Fibroblast of lung (primary cell): Measurements from ENCODE around the gene ABCA2. TPM values are rescaled to one million over a fixed set of nuclear protein-coding genes. Genes with fewer than 3 reads are reported as not detected.

Experiments
- DNase-seq, 2 donors: peaks; one replicate each; pipeline versions ENCODE4 v3.0.0 to v3.0.0-alpha.2; 2010; ENCODE audit warnings: low read depth in 2 of 2
- H2AFZ ChIP-seq: 2 replicates; pipeline ENCODE4 v1.5.1; 2012; ENCODE audit warnings: low read length, control low read depth, inconsistent platforms
- H3K27ac ChIP-seq: 2 replicates; pipeline ENCODE4 v1.5.1; 2011; ENCODE audit warnings: low read length, control low read depth; ENCODE audit not compliant: insufficient read depth
- H3K27me3 ChIP-seq: 2 replicates; pipeline ENCODE4 v1.5.1; 2011; ENCODE audit warnings: mild to moderate bottlenecking, low read length; ENCODE audit not compliant: control insufficient read depth, insufficient read depth
- H3K36me3 ChIP-seq: 2 replicates; pipeline ENCODE4 v1.5.1; 2011; ENCODE audit warnings: low read length; ENCODE audit not compliant: control insufficient read depth, insufficient read depth
- H3K4me1 ChIP-seq: 2 replicates; pipeline ENCODE4 v1.5.1; 2011; ENCODE audit warnings: low read length; ENCODE audit not compliant: control insufficient read depth, insufficient read depth; ENCODE audit errors: extremely low read depth
- H3K4me2 ChIP-seq: 2 replicates; pipeline ENCODE4 v1.5.1; 2011; ENCODE audit warnings: low read length, control low read depth; ENCODE audit not compliant: insufficient read depth; ENCODE audit errors: extremely low read depth
- H3K4me3 ChIP-seq, 4 experiments: fragments of 200-600 bp in 1 of 4; sonication (generic) in 1 of 4; replicated peaks in 1 of 4; 2 replicates each; pipeline ENCODE4 v1.5.1; 2011 to 2016; ENCODE audit warnings: low read length in 4 of 4, low read depth in 3 of 4, mild to moderate bottlenecking in 3 of 4, control low read depth in 2 of 4, inconsistent platforms in 1 of 4, mixed read lengths in 1 of 4; ENCODE audit not compliant: insufficient read depth in 1 of 4; ENCODE audit errors: control extremely low read depth in 1 of 4
- H3K79me2 ChIP-seq: 2 replicates; pipeline ENCODE4 v1.5.1; 2012; ENCODE audit warnings: mild to moderate bottlenecking, low read length, inconsistent platforms; ENCODE audit not compliant: control insufficient read depth, insufficient read depth
- H3K9ac ChIP-seq: 2 replicates; pipeline ENCODE4 v1.5.1; 2011; ENCODE audit warnings: mild to moderate bottlenecking, low read length, control low read depth; ENCODE audit not compliant: insufficient read depth
- H3K9me3 ChIP-seq: 2 replicates; pipeline ENCODE4 v1.5.1; 2012; ENCODE audit warnings: low read depth, low read length; ENCODE audit not compliant: control insufficient read depth, insufficient read depth
- H4K20me1 ChIP-seq: 2 replicates; pipeline ENCODE4 v1.5.1; 2011; ENCODE audit warnings: low read length; ENCODE audit not compliant: control insufficient read depth, insufficient read depth; ENCODE audit errors: extremely low read depth
- CTCF ChIP-seq, 2 donors: IDR thresholded peaks in 1 of 2; conservative IDR thresholded peaks in 1 of 2; 1 replicate in 1 of 2; 2 replicates in 1 of 2; pipeline ENCODE4 v1.5.1; 2011 to 2012; ENCODE audit warnings: low read length in 2 of 2, control low read depth in 1 of 2, inconsistent platforms in 1 of 2, low read depth in 1 of 2, mild to moderate bottlenecking in 1 of 2
- EZH2 ChIP-seq: IDR thresholded peaks from 2 replicates; pipeline ENCODE4 v1.5.1; 2012; ENCODE audit warnings: low read length, control low read depth, mild to moderate bottlenecking; ENCODE audit errors: missing control alignments
- polyA plus RNA-seq, 2 donors: library from polyadenylated mRNA; depleted of rRNA in 1 of 2; stranded (reverse) in 1 of 2; unstranded in 1 of 2; fragments of >200 nt; gene quantifications; 2 replicates each; pipeline ENCODE4 v1.2.1, GENCODE V29; 2011 to 2012; ENCODE audit warnings: missing spikeins in 1 of 2
- total RNA-seq: library from RNA; depleted of rRNA; stranded (reverse); fragments of >200 nt; gene quantifications from 2 replicates; pipeline ENCODE4 v1.2.1, GENCODE V29; 2014

The ABCA2 gene
- total and polyA plus RNA-seq, 2 donors (not counting 1 experiment from before 2014, with no cell fraction given), result 8.5 to 21.8 TPM

GRCh38 chr9:137011156-137011555 is 16.9 kb downstream of the ABCA2 start:
- H3K79me2 ChIP-seq, result no peaks in the 10 kb centered on the region
- no peak overlapping the region for H3K4me3 ChIP-seq
- no peaks in the 10 kb centered on the region for H4K20me1 ChIP-seq
- H3K27ac ChIP-seq, result no peak overlapping the region
- H3K4me1 ChIP-seq, result peaks cover 8% of the 10 kb centered on the region
- no peak overlapping the region for H2AFZ ChIP-seq
- no peak overlapping the region for H3K4me2 ChIP-seq
- no peaks in the 10 kb centered on the region for H3K9me3 ChIP-seq
- peaks cover 9% of the 10 kb centered on the region for H3K36me3 ChIP-seq
- DNase-seq, result no peak
- no peak overlapping the region for H3K9ac ChIP-seq
- no peak for TF ChIP-seq EZH2
- no peak for TF ChIP-seq CTCF (conservative IDR thresholded peaks at IDR 0.05 in 1 of 2, IDR thresholded peaks at IDR 0.05 in 1 of 2; ENCODE audit: low read depth in 1 of 2, low read length in 2 of 2)
- no peaks in the 10 kb centered on the region for H3K27me3 ChIP-seq

- H3K4me3 ChIP-seq, result no peak overlapping the region
- TF ChIP-seq EZH2 (no peak), CTCF (conservative IDR thresholded peaks at IDR 0.05 in 1 of 2, IDR thresholded peaks at IDR 0.05 in 1 of 2; ENCODE audit: low read depth in 1 of 2, low read length in 2 of 2) (no peak)
- H3K4me2 ChIP-seq, result no peak overlapping the region
- no peaks in the 10 kb centered on the region for H3K9me3 ChIP-seq
- H3K36me3 ChIP-seq, result peaks cover 5% of the 10 kb centered on the region
- no peaks in the 10 kb centered on the region for H3K79me2 ChIP-seq
- no peak overlapping the region for H3K9ac ChIP-seq
- H3K4me1 ChIP-seq, result peaks cover 8% of the 10 kb centered on the region
- H4K20me1 ChIP-seq, result no peaks in the 10 kb centered on the region
- no peaks in the 10 kb centered on the region for H3K27me3 ChIP-seq
- DNase-seq, result no peak
- no peak overlapping the region for H2AFZ ChIP-seq
- H3K27ac ChIP-seq, result no peak overlapping the region
Observed at GRCh38 chr9:137009938-137010732, 17.9 kb downstream of the ABCA2 start.

- Histone ChIP-seq H3K27me3 (no peaks in the 10 kb centered on the region), H4K20me1 (no peaks in the 10 kb centered on the region), H3K36me3 (peaks cover 5% of the 10 kb centered on the region), H3K4me2 (no peak overlapping the region), H3K27ac (no peak overlapping the region), H3K4me3 (no peak overlapping the region), H3K4me1 (peaks cover 8% of the 10 kb centered on the region), H2AFZ (no peak overlapping the region), H3K9me3 (no peaks in the 10 kb centered on the region), H3K9ac (no peak overlapping the region), H3K79me2 (no peaks in the 10 kb centered on the region)
- TF ChIP-seq EZH2 (no peak), CTCF (conservative IDR thresholded peaks at IDR 0.05 in 1 of 2, IDR thresholded peaks at IDR 0.05 in 1 of 2; ENCODE audit: low read depth in 1 of 2, low read length in 2 of 2) (no peak)
- DNase-seq, result no peak
Observed at GRCh38 chr9:137009217-137009616, 18.8 kb downstream of the ABCA2 start.
